ENCODE results near the gene GNPTAB. TPM values are rescaled to one million over a fixed set of nuclear protein-coding genes. Genes with fewer than 3 reads are reported as not detected.

GNPTAB gene
- total RNA-seq, 1 donor from 2014 or later = 28.7 TPM

GRCh38 chr12:101783150-101783549, 47.6 kb downstream of the GNPTAB start:
- Histone ChIP-seq H3K4me1 (no peaks in the 10 kb centered on the region), H3K27ac (no peak overlapping the region), H3K9me3 (no peaks in the 10 kb centered on the region), H3K4me3 (no peak overlapping the region), H3K36me3 (peaks cover 0 to 6% of the 10 kb centered on the region in 2 donors), H3K27me3 (no peaks in the 10 kb centered on the region)
- no peak for DNase-seq (ENCODE audit: extremely low spot score in 2 of 2)
- TF ChIP-seq POLR2A (IDR thresholded peaks at IDR 0.05) (no peak), POLR2AphosphoS5 (IDR thresholded peaks at IDR 0.05; ENCODE audit: insufficient read depth in 1 of 2, low read depth in 1 of 2) (no peak), CTCF (IDR thresholded peaks at IDR 0.05) (no peak)
- intact Hi-C loops (cut with DNase I) = no loop called here

- Histone ChIP-seq H3K36me3 (peaks cover 0 to 6% of the 10 kb centered on the region in 2 donors), H3K27me3 (no peaks in the 10 kb centered on the region), H3K9me3 (no peaks in the 10 kb centered on the region), H3K27ac (no peak overlapping the region), H3K4me3 (no peak overlapping the region), H3K4me1 (no peaks in the 10 kb centered on the region)
- intact Hi-C loops (cut with DNase I) = no loop called here
- TF ChIP-seq POLR2A (IDR thresholded peaks at IDR 0.05) (no peak), POLR2AphosphoS5 (IDR thresholded peaks at IDR 0.05; ENCODE audit: insufficient read depth in 1 of 2, low read depth in 1 of 2) (no peak), CTCF (IDR thresholded peaks at IDR 0.05) (no peak)
- no peak for DNase-seq (ENCODE audit: extremely low spot score in 2 of 2)
Observed at GRCh38 chr12:101782273-101782731, 48.5 kb downstream of the GNPTAB start.

- intact Hi-C loops (cut with DNase I) = no loop called here
- Histone ChIP-seq H3K36me3 (peaks cover 0 to 6% of the 10 kb centered on the region in 2 donors), H3K4me3 (no peak overlapping the region), H3K4me1 (no peaks in the 10 kb centered on the region), H3K27ac (no peak overlapping the region), H3K27me3 (no peaks in the 10 kb centered on the region), H3K9me3 (no peaks in the 10 kb centered on the region)
- no peak for TF ChIP-seq POLR2AphosphoS5 (IDR thresholded peaks at IDR 0.05; ENCODE audit: insufficient read depth in 1 of 2, low read depth in 1 of 2)
- no peak for DNase-seq (ENCODE audit: extremely low spot score in 2 of 2)
Observed at GRCh38 chr12:101781834-101782233, 48.9 kb downstream of the GNPTAB start.

DNA sequence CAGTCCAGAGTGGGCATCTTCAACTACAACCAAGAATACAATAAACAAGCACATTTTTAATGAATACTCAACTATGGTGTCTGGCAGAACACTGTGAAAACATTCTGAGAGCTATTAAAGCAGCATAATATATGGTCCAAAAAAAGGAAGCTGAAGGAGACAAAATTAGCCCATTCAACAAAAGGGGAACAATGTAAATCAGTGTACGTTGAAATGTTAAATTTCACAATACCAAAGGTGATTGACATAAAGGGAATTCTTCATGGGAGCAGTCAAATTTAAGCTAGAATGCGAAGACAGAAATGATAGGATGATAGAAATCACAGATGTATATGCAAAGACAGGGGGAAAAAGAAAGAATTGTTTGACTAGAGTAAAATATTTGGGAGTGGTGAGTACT, 50.2 kb downstream of the GNPTAB start:
- H3K9me3 ChIP-seq = no peaks in the 10 kb centered on the region
- TF ChIP-seq POLR2A (IDR thresholded peaks at IDR 0.05) = no peak
- TF ChIP-seq POLR2AphosphoS5 (IDR thresholded peaks at IDR 0.05; ENCODE audit: insufficient read depth in 1 of 2, low read depth in 1 of 2) = no peak
- TF ChIP-seq CTCF (IDR thresholded peaks at IDR 0.05) = no peak
- no peak overlapping the region for H3K4me3 ChIP-seq
- intact Hi-C loops (cut with DNase I) = no loop called here
- DNase-seq (ENCODE audit: extremely low spot score in 2 of 2) = no peak
- H3K4me1 ChIP-seq = no peaks in the 10 kb centered on the region
- H3K27me3 ChIP-seq = no peaks in the 10 kb centered on the region
- H3K36me3 ChIP-seq = peaks cover 0 to 6% of the 10 kb centered on the region in 2 donors
- H3K27ac ChIP-seq = no peak overlapping the region

GRCh38 chr12:101779626-101780025, 51.1 kb downstream of the GNPTAB start:
- H3K4me1 ChIP-seq = no peaks in the 10 kb centered on the region
- intact Hi-C loops (cut with DNase I) = no loop called here

More at GRCh38 chr12:101779626-101780025, 51.1 kb downstream of the GNPTAB start:
- TF ChIP-seq POLR2A (IDR thresholded peaks at IDR 0.05) = no peak
- no peak for TF ChIP-seq POLR2AphosphoS5 (IDR thresholded peaks at IDR 0.05; ENCODE audit: insufficient read depth in 1 of 2, low read depth in 1 of 2)
- TF ChIP-seq CTCF (IDR thresholded peaks at IDR 0.05) = no peak
- Histone ChIP-seq H3K27me3 (no peaks in the 10 kb centered on the region), H3K9me3 (no peaks in the 10 kb centered on the region), H3K27ac (no peak overlapping the region), H3K36me3 (peaks cover 0 to under 1% of the 10 kb centered on the region in 2 donors), H3K4me3 (no peak overlapping the region)
- DNase-seq (ENCODE audit: extremely low spot score in 2 of 2) = no peak
